ENCODE measurements around the gene RADIL.
"Not testable (repeated sequence)": the region's sequence is repeated elsewhere in the genome, so short reads cannot be mapped to it uniquely, and the experiment has no call there.

GRCh38 chr7:4893188-4893587, 9.7 kb upstream of the RADIL start:
- TF ChIP-seq CTCF, POLR2A (IDR thresholded peaks at IDR 0.05): not testable (repeated sequence)

All from lower leg skin (tissue), 3 donors.